HG03457 (cell line): ENCODE data around the gene DNAH10.

Experiments used
- ATAC-seq: cut with Tn5 transposase; IDR thresholded peaks from one replicate; pipeline ENCODE4 v1.9.1; 2021; ENCODE audit warnings: moderate number of reproducible peaks; ENCODE audit not compliant: unreplicated experiment

DNAH10 gene

GRCh38 chr12:123879691-123880090 lies 117.6 kb downstream of the DNAH10 start:
- ATAC-seq = no peak

DNA sequence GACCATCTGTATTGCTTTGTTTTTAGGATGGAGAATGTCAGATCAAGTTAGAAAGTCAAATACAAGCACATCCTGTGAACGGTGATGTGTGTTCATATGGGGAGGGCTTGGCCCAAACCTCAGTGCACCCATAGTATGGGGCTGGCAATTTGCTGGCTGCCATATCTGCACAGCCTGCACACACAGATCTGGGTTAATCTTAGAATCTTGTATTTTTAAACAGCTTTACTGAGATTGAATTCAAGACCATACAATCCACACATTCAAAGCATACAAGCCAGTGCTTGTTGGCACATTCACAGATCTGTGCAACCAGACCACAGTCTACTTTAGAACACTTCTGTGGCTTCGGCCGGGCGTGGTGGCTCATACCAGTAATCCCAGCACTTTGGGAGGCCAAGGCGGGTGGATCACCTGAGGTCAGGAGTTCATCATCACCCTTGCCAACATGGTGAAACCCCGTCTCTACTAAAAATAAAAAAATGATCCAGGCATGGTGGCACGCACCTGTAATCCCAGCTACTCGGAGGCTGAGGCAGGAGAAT lies 120.1 kb downstream of the DNAH10 start:
- ATAC-seq = no peak

GRCh38 chr12:123886258-123886657 lies 124.2 kb downstream of the DNAH10 start:
- ATAC-seq = no peak

- ATAC-seq = no peak
These were observed 125.0 kb downstream of the DNAH10 start for GRCh38 chr12:123886931-123887582.

DNA sequence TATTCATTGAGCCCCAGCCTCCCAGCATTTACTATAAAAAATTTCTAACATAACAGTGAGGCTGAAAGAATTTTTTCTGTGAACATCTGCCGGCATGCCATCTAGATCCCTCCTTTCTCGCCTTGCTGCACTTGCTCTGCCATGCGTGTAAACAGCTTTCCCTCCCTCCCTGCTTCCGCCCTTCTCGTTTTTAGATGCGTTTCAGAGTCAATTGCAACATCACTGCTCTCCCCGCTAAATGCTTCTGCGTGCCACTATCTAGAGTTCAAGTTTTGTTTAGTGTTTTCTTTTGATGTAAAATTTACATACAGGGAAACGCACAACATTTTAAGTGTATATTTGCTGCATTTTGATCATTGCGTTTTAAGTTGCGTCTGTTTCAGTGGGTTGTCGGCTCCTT lies 126.9 kb downstream of the DNAH10 start:
- no peak for ATAC-seq

GRCh38 chr12:123889848-123890535 lies 127.9 kb downstream of the DNAH10 start:
- no peak for ATAC-seq

GRCh38 chr12:123890536-123890902 lies 128.4 kb downstream of the DNAH10 start:
- ATAC-seq = no peak

- ATAC-seq = no peak
These were observed 128.9 kb downstream of the DNAH10 start for GRCh38 chr12:123891011-123891410.

DNA sequence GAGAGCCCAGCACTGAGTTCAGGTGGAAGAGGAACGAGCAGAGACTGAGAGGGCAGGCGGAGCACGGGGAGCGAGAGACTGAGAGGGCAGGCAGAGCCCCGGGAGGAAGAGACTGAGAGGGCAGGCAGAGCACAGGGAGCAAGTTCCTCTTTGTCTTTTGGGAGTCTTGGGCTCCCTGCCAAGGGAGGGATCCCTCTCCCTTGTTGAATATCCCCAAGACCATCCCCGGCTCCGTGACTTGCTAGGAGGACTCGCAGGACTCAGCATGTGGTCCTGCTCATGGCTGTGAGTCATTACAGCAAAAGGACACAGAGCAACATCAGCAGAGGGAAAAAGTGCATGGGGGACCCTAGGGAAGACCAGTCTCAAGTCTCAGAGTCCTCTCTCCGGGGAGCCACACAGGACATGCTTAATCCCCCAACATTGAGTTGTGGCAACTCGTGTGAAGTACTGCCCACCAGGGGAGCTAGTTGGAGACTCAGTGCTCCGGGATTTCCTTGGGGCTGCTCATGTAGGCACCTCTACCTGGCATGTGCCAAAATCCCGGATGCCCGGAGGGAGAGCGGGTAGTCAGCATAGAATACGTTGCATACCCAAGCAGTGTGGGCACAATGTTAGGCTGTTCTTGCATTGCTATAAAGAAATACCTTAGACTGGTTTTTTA lies 129.5 kb downstream of the DNAH10 start:
- ATAC-seq = no peak

DNA sequence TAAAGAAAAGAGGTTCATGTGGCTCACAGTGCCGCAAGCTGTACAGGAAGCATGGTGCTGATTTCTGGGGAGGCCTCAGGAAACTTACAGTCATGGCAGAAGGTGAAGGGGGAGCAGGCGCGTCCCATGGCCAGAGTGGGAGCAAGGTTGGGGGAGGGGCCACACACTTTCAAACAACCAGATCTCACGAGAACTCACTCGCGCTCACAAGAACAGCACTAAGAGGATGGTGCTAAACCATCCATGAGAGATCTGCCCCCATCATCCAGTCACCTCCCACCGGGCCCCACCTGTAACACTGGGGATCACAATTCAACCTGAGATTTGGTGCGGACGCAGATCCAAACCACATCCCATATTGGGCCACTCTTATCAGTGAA lies 130.1 kb downstream of the DNAH10 start:
- no peak for ATAC-seq

DNA sequence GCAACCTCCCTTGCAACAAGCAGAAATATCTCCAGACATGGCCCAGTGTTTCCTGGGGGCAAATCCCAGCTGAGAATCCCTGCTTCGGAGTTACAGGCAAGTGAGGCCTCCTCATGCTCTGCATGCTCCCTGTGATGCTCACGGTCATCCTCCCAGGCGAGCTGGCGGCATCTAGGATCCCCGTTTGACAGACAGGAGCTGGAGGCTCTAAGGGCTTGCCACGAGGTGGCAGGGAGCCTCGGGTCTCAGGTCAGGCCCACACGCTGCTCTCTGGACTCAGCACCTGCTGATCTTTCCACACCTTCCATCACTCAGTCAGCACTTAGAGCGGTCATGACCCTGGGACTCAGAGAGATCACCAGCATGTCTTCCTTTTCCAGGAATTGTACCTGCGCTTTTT lies 130.8 kb downstream of the DNAH10 start:
- ATAC-seq = no peak

DNA sequence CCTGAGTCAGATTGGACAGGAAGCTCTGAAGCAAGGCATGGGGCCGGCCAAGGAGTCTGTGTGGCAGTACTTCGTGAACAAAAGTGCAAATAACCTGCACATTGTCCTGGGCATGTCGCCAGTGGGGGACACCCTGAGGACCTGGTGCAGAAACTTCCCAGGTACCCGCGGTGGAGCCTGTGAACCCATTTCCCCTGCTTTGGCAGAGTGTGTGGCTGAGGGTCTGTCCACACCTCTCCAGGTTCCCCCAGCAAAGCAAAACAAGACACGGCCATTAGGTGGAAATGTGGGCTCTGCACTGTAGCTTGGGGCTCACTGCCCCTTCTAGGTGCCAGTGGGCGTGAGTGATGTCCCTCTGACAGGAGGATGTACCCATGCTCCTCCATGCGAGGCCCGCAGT lies 131.2 kb downstream of the DNAH10 start:
- ATAC-seq = no peak

- no peak for ATAC-seq
These were observed 132.8 kb downstream of the DNAH10 start for GRCh38 chr12:123894823-123895345.

- no peak for ATAC-seq
These were observed 133.3 kb downstream of the DNAH10 start for GRCh38 chr12:123895451-123895850.

GRCh38 chr12:123896767-123897166 lies 134.7 kb downstream of the DNAH10 start:
- ATAC-seq = no peak

DNA sequence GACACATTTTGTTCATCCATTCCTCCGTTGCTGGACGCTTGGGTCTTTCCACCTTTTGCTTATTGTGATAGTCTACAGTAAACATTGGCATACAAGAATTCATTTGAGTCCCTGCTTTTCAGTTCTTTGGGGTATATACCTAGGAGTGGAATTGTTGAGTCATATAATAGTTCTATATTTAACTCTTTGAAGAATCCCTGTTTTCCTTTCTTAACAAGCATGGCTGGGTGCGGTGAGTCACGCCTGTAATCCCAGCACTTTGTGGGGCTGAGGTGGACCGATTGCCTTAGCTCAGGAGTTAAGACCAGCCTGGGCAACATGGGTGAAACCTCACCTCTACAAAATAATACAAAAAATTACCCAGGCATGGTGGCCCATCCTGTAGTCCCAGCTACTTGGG lies 135.1 kb downstream of the DNAH10 start:
- ATAC-seq = no peak

DNA sequence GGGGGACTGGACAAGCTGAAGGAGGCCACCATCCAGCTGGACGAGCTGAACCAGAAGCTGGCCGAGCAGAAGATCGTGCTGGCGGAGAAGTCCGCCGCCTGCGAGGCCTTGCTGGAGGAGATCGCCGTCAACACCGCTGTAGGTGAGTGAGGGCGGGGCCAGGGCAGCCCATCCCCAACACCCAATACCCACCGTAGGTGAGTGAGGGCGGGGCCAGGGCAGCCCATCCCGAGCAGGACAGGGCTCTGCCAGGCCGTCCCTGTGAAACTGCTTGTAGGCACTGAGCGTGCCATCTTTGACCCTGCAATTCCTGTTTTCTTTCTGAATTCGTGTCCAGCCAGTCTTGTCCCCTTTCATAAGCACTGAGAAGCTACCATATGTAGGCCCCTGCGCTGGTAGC lies 136.6 kb downstream of the DNAH10 start:
- ATAC-seq = no peak

GRCh38 chr12:123899368-123899767 lies 137.3 kb downstream of the DNAH10 start:
- no peak for ATAC-seq

- ATAC-seq = no peak
These were observed 138.8 kb downstream of the DNAH10 start for GRCh38 chr12:123900871-123901376.

DNA sequence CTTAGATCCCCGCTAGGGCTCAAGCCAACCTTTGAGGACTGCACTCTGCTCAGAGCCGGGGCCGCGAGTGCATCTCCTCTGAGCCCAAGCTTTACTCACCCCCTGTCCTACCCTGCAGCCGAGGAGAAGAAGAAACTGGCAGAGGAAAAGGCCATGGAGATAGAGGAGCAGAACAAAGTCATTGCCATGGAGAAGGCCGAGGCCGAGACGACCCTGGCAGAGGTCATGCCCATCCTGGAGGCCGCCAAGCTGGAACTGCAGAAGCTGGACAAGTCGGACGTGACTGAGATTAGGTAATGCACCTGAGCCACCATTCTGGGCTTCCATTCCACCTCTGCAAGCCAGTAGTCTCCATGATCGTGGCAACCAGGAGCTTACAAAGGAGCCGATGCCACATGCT lies 140.7 kb downstream of the DNAH10 start:
- ATAC-seq = no peak

GRCh38 chr12:123903301-123904065 lies 141.4 kb downstream of the DNAH10 start:
- no peak for ATAC-seq
